Activated gamma-delta T cell treated with anti-CD3 and anti-CD28 coated beads, Interleukin-2, amount 50 U/mL, for 16 hours (primary cell): ENCODE data around the gene MYO3B.
"Not testable (repeated sequence)": the region's sequence is repeated elsewhere in the genome, so short reads cannot be mapped to it uniquely, and the experiment has no call there.

Experiments used
- DNase-seq: peaks from one replicate; pipeline ENCODE4 v3.0.0-alpha.2; 2020; ENCODE audit warnings: low read depth

MYO3B gene

GRCh38 chr2:170340693-170341068 lies 162.7 kb downstream of the MYO3B start:
- DNase-seq = no peak

- DNase-seq = no peak
Measured at GRCh38 chr2:170341684-170342623, 164.0 kb downstream of the MYO3B start.

DNA sequence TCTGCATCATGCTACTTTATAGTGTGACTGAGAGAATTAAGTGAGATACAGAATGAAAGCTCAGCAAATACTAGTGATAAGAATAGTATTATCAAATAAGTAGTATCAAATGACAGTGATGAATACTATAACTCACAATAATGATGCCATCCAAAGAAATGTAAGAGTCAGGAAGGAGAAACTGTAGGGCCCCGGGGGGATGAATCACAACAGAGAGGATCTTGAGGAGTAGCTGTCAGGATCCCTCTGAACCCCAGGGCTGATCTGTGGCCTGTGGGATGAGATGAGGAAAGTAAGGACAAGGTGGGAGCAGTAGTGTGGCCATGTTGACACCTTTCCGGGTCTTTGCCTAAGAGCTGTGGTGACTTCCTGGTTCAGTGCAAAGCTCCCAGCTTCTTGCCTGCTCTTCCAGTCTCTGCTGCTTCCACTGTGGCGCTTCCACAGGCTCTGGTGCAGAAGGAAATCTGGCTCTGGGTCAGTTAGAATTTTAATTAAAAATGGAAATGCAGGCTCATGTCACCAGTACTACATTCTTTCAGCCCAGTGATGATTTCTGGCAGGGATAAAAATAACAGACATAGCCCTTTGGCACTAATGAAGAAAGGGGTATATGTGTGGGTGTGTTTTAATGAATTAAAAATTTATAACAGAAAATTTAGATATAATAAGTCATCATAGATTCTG lies 166.9 kb downstream of the MYO3B start:
- DNase-seq = no peak

DNA sequence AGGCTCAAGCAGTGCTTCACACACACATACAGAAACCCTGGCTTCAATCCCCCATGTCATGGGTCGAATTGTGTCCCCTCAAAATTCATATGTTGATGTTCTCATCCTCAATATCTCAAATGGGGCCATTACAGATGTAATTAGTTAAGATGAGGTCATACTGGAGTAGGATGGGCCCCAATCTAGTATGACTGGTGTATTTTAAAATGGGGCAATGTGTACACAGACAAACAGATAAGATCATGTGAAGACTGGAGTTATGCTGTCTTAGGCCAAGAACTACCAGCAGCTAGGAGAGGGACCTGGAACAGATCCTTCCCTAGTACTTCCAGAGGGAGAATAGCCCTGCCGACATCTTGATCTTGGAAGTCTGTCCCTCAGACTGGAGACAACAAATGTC lies 167.7 kb downstream of the MYO3B start:
- DNase-seq = no peak

DNA sequence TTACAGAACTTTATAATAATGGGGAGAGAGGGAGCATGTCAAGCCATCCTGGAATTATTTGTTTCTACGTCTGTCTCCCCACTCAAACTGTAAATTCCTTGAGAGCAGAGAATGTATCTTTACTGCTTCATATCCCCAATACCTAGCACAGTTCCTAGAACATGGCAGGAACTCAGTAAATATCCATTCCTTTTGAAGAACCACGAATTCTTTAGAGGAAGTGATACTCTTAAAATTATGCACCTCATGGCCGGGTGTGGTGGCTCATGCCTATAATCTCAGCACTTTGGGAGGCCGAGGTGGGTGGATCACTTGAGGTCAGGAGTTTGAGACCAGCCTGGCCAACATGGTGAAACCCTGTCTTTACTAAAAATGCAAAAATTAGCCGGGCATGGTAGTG lies 171.3 kb downstream of the MYO3B start:
- not testable (repeated sequence) for DNase-seq

GRCh38 chr2:170350929-170351826 lies 173.2 kb downstream of the MYO3B start:
- no peak for DNase-seq

GRCh38 chr2:170353723-170354122 lies 175.8 kb downstream of the MYO3B start:
- no peak for DNase-seq

DNA sequence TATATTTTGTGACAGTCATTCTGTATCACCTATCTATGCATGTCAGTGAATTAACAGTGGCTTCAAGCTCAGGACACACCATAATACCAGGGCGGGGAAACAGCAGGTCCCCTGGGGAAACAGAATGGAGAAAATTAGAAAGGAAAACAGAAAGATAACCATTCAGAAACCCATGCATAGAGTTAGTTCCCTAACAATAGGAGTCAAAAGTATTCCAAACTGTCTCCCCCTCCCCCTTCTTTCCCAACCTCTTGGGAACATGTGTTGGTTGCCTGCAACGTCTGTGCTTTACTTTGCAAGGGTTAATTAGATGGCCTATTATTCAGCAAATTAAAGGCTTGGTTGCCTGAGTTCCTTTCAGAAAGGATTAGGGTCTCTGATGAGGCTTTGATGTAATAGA lies 176.4 kb downstream of the MYO3B start:
- no peak for DNase-seq

GRCh38 chr2:170354855-170355780 lies 177.2 kb downstream of the MYO3B start:
- no peak for DNase-seq

DNA sequence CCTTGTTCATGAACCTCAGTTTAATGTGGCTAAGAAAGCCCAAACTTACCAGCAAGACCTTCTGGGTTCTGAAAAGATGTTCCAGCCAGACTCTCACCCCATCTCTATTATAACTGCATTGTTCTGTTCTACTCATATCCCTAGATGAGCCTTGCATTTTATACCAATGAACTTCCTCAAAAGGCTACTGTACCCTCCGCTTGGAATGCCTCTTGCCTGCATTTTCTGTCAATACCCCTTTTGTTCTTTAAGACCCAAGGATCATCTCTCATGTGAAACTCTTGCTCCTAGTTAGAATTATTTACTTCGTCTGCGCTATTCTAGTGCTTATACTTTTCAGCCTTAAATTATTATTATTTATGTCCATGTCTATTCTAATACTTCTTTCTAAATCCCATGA lies 181.5 kb downstream of the MYO3B start:
- no peak for DNase-seq

DNA sequence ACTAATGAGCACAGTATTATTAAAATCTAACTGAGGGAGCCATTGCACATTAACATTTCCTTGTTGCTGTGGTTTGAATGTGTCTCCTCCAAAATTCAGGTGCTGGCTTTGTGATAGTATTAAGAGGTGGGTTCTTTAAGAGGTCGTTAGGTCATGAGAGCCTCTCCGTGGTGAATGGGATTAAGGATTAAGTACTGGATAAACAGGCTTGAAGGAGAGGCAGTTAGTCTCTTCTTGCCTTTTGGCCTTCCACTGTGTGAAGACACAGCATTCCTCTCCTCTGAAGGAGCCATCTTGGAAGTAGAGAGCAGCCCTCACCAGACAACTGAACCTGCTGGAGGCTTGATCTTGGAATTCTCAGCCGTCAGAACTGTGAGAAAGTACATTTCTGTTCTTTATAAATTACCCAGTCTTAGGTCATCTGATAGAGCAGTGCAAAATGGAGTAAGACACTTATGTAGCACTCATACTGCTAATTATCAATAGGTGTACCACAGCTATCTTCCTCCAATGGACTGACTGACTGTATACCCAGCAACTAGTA lies 182.7 kb downstream of the MYO3B start:
- no peak for DNase-seq

GRCh38 chr2:170361090-170361936 lies 183.4 kb downstream of the MYO3B start:
- DNase-seq = peak; percentile 24

GRCh38 chr2:170362313-170362870 lies 184.4 kb downstream of the MYO3B start:
- no peak for DNase-seq

DNA sequence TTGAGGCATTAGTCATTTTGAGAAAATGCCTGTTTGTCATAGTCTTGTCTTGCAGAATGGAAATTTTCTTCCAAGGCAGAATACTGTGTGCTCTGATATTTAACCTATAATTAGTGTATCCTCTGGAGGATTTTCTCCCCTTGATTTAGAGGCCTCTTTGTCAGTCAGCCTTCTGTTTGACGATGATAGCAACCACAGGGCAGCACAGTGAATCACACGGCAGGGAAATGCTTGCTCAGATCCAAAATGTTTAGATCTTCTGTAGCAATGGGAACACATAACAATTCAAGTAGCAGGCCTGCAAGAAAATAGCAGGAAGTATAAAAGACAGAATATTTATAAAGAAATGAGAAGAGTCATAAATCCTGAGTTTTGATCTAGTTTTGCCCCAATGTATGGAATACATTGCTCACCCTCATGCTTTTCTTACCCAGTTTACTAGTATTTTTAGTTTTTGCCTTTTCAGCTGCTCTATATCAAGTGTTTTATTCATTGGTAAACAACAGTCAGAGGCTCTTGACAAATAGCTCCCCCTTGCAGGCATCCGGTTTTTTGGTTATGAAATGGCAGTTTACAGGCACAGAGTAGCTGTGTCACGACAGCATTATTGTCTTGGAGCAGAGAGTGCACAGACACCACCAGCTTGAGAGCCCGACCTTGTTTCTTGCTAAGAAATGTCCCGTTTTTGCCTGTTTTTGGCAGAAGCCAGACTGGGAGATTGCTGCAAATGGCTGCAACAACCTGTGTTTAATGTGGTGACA lies 185.1 kb downstream of the MYO3B start:
- DNase-seq = no peak

DNA sequence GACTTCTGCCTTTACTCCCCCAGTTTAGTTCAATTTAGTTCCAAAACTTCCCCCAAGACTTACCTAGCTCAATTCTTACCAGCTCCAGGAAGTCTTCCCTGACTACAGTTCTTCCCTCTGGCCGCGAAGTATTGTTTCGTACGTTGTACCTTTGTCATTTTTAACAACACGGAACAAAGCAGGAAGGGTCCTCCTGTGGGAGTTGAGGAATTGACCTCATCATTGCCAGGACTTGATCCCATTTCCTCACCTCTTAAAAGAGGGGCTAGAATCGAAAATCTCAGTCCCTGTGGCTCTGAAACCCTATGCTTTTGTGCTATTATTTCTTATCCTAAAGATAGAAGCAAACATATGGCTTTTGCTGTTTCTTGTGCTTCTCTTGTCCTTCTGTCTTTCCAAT lies 187.1 kb downstream of the MYO3B start:
- no peak for DNase-seq

GRCh38 chr2:170365686-170366085 lies 187.7 kb downstream of the MYO3B start:
- DNase-seq = no peak

GRCh38 chr2:170368370-170368769 lies 190.4 kb downstream of the MYO3B start:
- no peak for DNase-seq

- no peak for DNase-seq
Measured at GRCh38 chr2:170369228-170369627, 191.3 kb downstream of the MYO3B start.

DNA sequence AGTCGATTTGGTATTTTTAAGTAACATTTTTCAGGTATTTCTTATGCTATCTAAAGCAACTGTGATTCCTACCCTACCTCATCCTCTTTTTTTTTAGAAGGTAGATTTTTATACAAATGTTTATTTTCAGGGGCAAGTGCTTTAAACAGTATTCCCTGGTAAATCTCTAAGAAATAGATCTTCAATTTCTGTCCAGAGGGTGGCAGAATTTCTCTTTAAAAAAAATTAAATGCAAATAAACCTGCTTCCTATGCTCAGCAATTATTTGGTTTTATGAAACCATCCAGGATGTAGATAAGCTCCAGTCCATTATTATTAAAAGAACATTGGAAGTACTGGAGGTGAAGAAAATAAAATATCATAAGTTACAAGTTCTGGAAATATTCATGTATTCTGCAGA lies 191.9 kb downstream of the MYO3B start:
- no peak for DNase-seq
